OCI-LY3 (cell line): ENCODE results near the gene SLC1A4.
"Not testable (repeated sequence)": the region's sequence is repeated elsewhere in the genome, so short reads cannot be mapped to it uniquely, and the experiment has no call there.

ENCODE experiments used
- H2AFZ ChIP-seq: fragments of 200-600, 300-600 bp; shearing (Covaris generic); 2 replicates; pipeline ENCODE4 v1.6.0; 2014; ENCODE audit warnings: antibody characterized with exemption, low read depth, low read length
- H3K27ac ChIP-seq: fragments of 200-600, 300-600 bp; sonication (generic); 2 replicates; pipeline ENCODE4 v1.5.1; 2014; ENCODE audit warnings: mild to moderate bottlenecking, low read length, moderate library complexity, mixed read lengths
- H3K27me3 ChIP-seq: fragments of 200-600, 300-600 bp; sonication (generic); 2 replicates; pipeline ENCODE4 v1.6.1; 2014; ENCODE audit warnings: low read depth, low read length, mixed read lengths
- H3K36me3 ChIP-seq: fragments of 200-600, 300-600 bp; sonication (generic); replicated peaks from 2 replicates; pipeline ENCODE3; 2014; ENCODE audit warnings: low read depth, low read length, mixed read lengths
- H3K4me1 ChIP-seq: fragments of 300-600, 200-600 bp; sonication (generic); 2 replicates; pipeline ENCODE4 v1.6.1; 2014; ENCODE audit warnings: low read length, mixed read lengths
- H3K4me2 ChIP-seq: fragments of 200-600, 300-600 bp; sonication (generic); 2 replicates; pipeline ENCODE4 v1.6.1; 2014; ENCODE audit warnings: low read length, mixed read lengths
- H3K4me3 ChIP-seq: fragments of 300-600, 200-600 bp; sonication (generic); 2 replicates; pipeline ENCODE4 v1.5.1; 2014; ENCODE audit warnings: antibody characterized with exemption, mild to moderate bottlenecking, low read length, moderate library complexity
- H3K79me2 ChIP-seq: fragments of 300-600, 200-600 bp; shearing (Covaris generic); 2 replicates; pipeline ENCODE4 v1.6.1; 2014; ENCODE audit warnings: mild to moderate bottlenecking, low read length, mixed read lengths
- H3K9ac ChIP-seq: fragments of 300-600, 200-600 bp; shearing (Covaris generic); 2 replicates; pipeline ENCODE4 v1.6.0; 2014; ENCODE audit warnings: mild to moderate bottlenecking, low read length, moderate library complexity
- H3K9me3 ChIP-seq: fragments of 200-600, 300-600 bp; shearing (Covaris generic); 2 replicates; pipeline ENCODE4 v1.6.1; 2014; ENCODE audit warnings: low read length, mixed read lengths; ENCODE audit not compliant: insufficient read depth
- H4K20me1 ChIP-seq: fragments of 200-600, 300-600 bp; sonication (generic); 2 replicates; pipeline ENCODE4 v1.6.1; 2016; ENCODE audit warnings: low read length, mixed read lengths; ENCODE audit not compliant: insufficient read depth
- CTCF ChIP-seq: fragments of 200-600, 300-600 bp; sonication (generic); IDR thresholded peaks from 2 replicates; pipeline ENCODE4 v1.5.1; 2014; ENCODE audit warnings: antibody characterized with exemption, low read length, low read depth
- EZH2phosphoT487 ChIP-seq: fragments of 200-600 bp; shearing (Covaris generic); IDR thresholded peaks from 2 replicates; pipeline ENCODE4 v1.6.1; 2018; ENCODE audit warnings: antibody characterized with exemption, mixed run types, low read depth

The SLC1A4 gene

GRCh38 chr2:65019675-65020195, 30.5 kb downstream of the SLC1A4 start:
- no peak overlapping the region for H3K4me2 ChIP-seq
- TF ChIP-seq EZH2phosphoT487 (no peak), CTCF (no peak)
- H3K4me3 ChIP-seq = no peak overlapping the region
- H3K27me3 ChIP-seq = no peaks in the 10 kb centered on the region
- H3K36me3 ChIP-seq = peaks cover 76% of the 10 kb centered on the region
- H3K9me3 ChIP-seq = no peaks in the 10 kb centered on the region
- H3K27ac ChIP-seq = no peak overlapping the region
- H3K79me2 ChIP-seq = no peaks in the 10 kb centered on the region
- H3K4me1 ChIP-seq = peaks cover 15% of the 10 kb centered on the region
- no peak overlapping the region for H2AFZ ChIP-seq
- no peak overlapping the region for H3K9ac ChIP-seq
- H4K20me1 ChIP-seq = no peaks in the 10 kb centered on the region

GRCh38 chr2:65020251-65020650, 31.1 kb downstream of the SLC1A4 start:
- not testable (repeated sequence) for H3K9ac ChIP-seq

GRCh38 chr2:65020943-65021528, 31.8 kb downstream of the SLC1A4 start:
- no peak overlapping the region for H3K4me3 ChIP-seq
- no peaks in the 10 kb centered on the region for H3K79me2 ChIP-seq
- no peaks in the 10 kb centered on the region for H4K20me1 ChIP-seq
- H3K9ac ChIP-seq = no peak overlapping the region
- no peaks in the 10 kb centered on the region for H3K9me3 ChIP-seq
- H3K36me3 ChIP-seq = peaks cover 70% of the 10 kb centered on the region
- H3K27ac ChIP-seq = no peak overlapping the region
- H3K27me3 ChIP-seq = no peaks in the 10 kb centered on the region
- H3K4me2 ChIP-seq = no peak overlapping the region
- TF ChIP-seq CTCF = no peak
- no peak for TF ChIP-seq EZH2phosphoT487
- H2AFZ ChIP-seq = no peak overlapping the region
- H3K4me1 ChIP-seq = peaks cover 22% of the 10 kb centered on the region

More at GRCh38 chr2:65020251-65020650, 31.1 kb downstream of the SLC1A4 start:
- Histone ChIP-seq H3K36me3 (peaks cover 73% of the 10 kb centered on the region), H3K4me1 (peaks cover 15% of the 10 kb centered on the region)
- not testable (repeated sequence) for H3K27me3 ChIP-seq, H3K4me3 ChIP-seq, H3K9me3 ChIP-seq, H3K4me2 ChIP-seq, H3K79me2 ChIP-seq, H4K20me1 ChIP-seq, H3K27ac ChIP-seq, H2AFZ ChIP-seq

- H3K79me2 ChIP-seq = no peaks in the 10 kb centered on the region
- no peaks in the 10 kb centered on the region for H3K9me3 ChIP-seq
Observed at GRCh38 chr2:65021709-65022108, 32.5 kb downstream of the SLC1A4 start.

More at GRCh38 chr2:65021709-65022108, 32.5 kb downstream of the SLC1A4 start:
- peaks cover 64% of the 10 kb centered on the region for H3K36me3 ChIP-seq
- peaks cover 23% of the 10 kb centered on the region for H3K4me1 ChIP-seq
- no peaks in the 10 kb centered on the region for H3K27me3 ChIP-seq
- H2AFZ ChIP-seq = no peak overlapping the region
- no peak overlapping the region for H3K9ac ChIP-seq
- H4K20me1 ChIP-seq = no peaks in the 10 kb centered on the region
- H3K4me3 ChIP-seq = no peak overlapping the region
- H3K4me2 ChIP-seq = no peak overlapping the region
- no peak for TF ChIP-seq CTCF
- TF ChIP-seq EZH2phosphoT487 = no peak
- no peak overlapping the region for H3K27ac ChIP-seq
